Smooth muscle cell (in vitro differentiated cells): Measurements from ENCODE around the gene EPS8. TPM values are rescaled to one million over a fixed set of nuclear protein-coding genes. Genes with fewer than 3 reads are reported as not detected.

Experiments
- DNase-seq: peaks from one replicate; lab custom pipeline; 2025; ENCODE audit not compliant: unreplicated experiment; lab: John Stamatoyannopoulos, UW
- H2AFZ ChIP-seq: fragments of 200-600 bp; sonication (generic); 2 replicates; pipeline ENCODE4 v1.6.0; 2016; ENCODE audit warnings: antibody characterized with exemption, low read depth, mild to moderate bottlenecking
- H3F3A ChIP-seq: fragments of 200-600 bp; sonication (generic); 2 replicates; pipeline ENCODE4 v1.6.0; 2017; ENCODE audit warnings: antibody characterized with exemption, low read depth
- H3K27ac ChIP-seq: fragments of 200-600 bp; sonication (generic); 2 replicates; pipeline ENCODE4 v1.5.1; 2016; ENCODE audit warnings: low read depth, mild to moderate bottlenecking
- H3K27me3 ChIP-seq: fragments of 200-600 bp; sonication (generic); 2 replicates; pipeline ENCODE4 v1.6.1; 2016; ENCODE audit warnings: low read depth, mild to moderate bottlenecking
- H3K36me3 ChIP-seq: fragments of 200-600 bp; sonication (generic); 2 replicates; pipeline ENCODE4 v1.5.1; 2016; ENCODE audit warnings: low read depth
- H3K4me1 ChIP-seq: fragments of 200-600 bp; sonication (generic); 2 replicates; pipeline ENCODE4 v1.5.1; 2016; ENCODE audit warnings: low read depth
- H3K4me2 ChIP-seq: fragments of 200-600 bp; sonication (generic); 2 replicates; pipeline ENCODE4 v1.6.0; 2016; ENCODE audit warnings: mild to moderate bottlenecking
- H3K4me3 ChIP-seq: fragments of 200-600 bp; sonication (generic); 2 replicates; pipeline ENCODE4 v1.5.1; 2016; ENCODE audit warnings: mild to moderate bottlenecking
- H3K79me2 ChIP-seq: fragments of 200-600 bp; sonication (generic); 2 replicates; pipeline ENCODE4 v1.6.0; 2016; ENCODE audit warnings: low read depth, mild to moderate bottlenecking
- H3K9ac ChIP-seq: fragments of 200-600 bp; sonication (generic); 2 replicates; pipeline ENCODE4 v1.6.0; 2016; ENCODE audit warnings: low read depth
- H3K9me3 ChIP-seq: fragments of 200-600 bp; sonication (generic); replicated peaks from 2 replicates; pipeline ENCODE4 v1.5.1; 2016; ENCODE audit warnings: low read depth
- H4K20me1 ChIP-seq: fragments of 200-600 bp; sonication (generic); 2 replicates; pipeline ENCODE4 v1.6.0; 2016; ENCODE audit warnings: low read depth
- WGBS: methylation state at CpG from one replicate; pipeline ENCODE4 v1.1.7; 2016; ENCODE audit warnings: low lambda C conversion rate; 5-methylcytosine and 5-hydroxymethylcytosine counted together
- polyA plus RNA-seq: library from polyadenylated mRNA; unstranded; fragments of >200 nt; fragmentation: Nextera tagmentation; extraction: Ambion mirVana; gene quantifications from 2 replicates; pipeline ENCODE4 v1.2.1, GENCODE V29; 2016
- total RNA-seq: library from RNA; depleted of rRNA; stranded (reverse); fragments of >200 nt; gene quantifications from 2 replicates; pipeline ENCODE4 v1.2.3, GENCODE V29; 2014
- TF ChIP-seq, protein P1 (sequence below): fragments of 200-600 bp; sonication (generic); IDR thresholded peaks from 2 replicates; pipeline ENCODE4 v1.5.1; 2017; ENCODE audit warnings: borderline replicate concordance, mild to moderate bottlenecking, antibody characterized with exemption; ENCODE audit not compliant: insufficient read depth, poor library complexity, severe bottlenecking

EPS8 gene
- total and polyA plus RNA-seq, 2 experiments from 2014 or later = 27.5 to 68.3 TPM

DNA sequence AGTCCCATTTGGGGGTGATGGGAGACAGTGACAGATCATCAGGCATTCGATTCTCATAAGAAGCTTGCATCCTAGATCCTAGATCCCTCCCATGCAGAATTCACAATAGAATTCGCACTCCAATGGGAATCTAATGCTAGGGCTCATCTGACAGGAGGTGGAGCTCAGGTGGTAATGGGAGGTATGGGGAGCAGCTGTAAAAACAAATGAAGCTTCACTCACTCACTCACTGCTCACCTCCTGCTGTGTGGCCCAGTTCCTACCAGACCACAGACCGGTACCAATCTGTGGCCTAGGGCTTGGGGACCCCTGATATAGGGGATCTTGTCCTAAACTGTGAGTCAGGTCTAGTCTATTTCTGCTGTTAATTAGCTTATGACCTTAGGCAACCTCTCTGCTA is 40.1 kb upstream of the EPS8 start:
- no peaks in the 10 kb centered on the region for H3K36me3 ChIP-seq
- H3K27me3 ChIP-seq = no peaks in the 10 kb centered on the region
- H3K79me2 ChIP-seq = no peaks in the 10 kb centered on the region
- no peak overlapping the region for H2AFZ ChIP-seq
- no peak overlapping the region for H3K4me3 ChIP-seq
- no peak overlapping the region for H3K4me2 ChIP-seq
- no peak overlapping the region for H3K9ac ChIP-seq
- H3K27ac ChIP-seq = no peak overlapping the region
- TF ChIP-seq, protein P1, sequence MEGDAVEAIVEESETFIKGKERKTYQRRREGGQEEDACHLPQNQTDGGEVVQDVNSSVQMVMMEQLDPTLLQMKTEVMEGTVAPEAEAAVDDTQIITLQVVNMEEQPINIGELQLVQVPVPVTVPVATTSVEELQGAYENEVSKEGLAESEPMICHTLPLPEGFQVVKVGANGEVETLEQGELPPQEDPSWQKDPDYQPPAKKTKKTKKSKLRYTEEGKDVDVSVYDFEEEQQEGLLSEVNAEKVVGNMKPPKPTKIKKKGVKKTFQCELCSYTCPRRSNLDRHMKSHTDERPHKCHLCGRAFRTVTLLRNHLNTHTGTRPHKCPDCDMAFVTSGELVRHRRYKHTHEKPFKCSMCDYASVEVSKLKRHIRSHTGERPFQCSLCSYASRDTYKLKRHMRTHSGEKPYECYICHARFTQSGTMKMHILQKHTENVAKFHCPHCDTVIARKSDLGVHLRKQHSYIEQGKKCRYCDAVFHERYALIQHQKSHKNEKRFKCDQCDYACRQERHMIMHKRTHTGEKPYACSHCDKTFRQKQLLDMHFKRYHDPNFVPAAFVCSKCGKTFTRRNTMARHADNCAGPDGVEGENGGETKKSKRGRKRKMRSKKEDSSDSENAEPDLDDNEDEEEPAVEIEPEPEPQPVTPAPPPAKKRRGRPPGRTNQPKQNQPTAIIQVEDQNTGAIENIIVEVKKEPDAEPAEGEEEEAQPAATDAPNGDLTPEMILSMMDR = no peak
- WGBS = 96% methylated on average over 3 of the region's 3 CpGs
- H4K20me1 ChIP-seq = no peaks in the 10 kb centered on the region
- H3F3A ChIP-seq = no peaks in the 10 kb centered on the region
- no peaks in the 10 kb centered on the region for H3K4me1 ChIP-seq
- no peak for DNase-seq
- no peaks in the 10 kb centered on the region for H3K9me3 ChIP-seq

GRCh38 chr12:15827136-15827535 is 37.9 kb upstream of the EPS8 start:
- H3K27me3 ChIP-seq = no peaks in the 10 kb centered on the region
- no peak overlapping the region for H3K4me2 ChIP-seq

GRCh38 chr12:15824516-15824915 is 35.3 kb upstream of the EPS8 start:
- no peaks in the 10 kb centered on the region for H3K4me1 ChIP-seq
- no peaks in the 10 kb centered on the region for H3K36me3 ChIP-seq
- H3K27ac ChIP-seq = no peak overlapping the region
- H3K4me2 ChIP-seq = no peak overlapping the region
- no peaks in the 10 kb centered on the region for H3F3A ChIP-seq
- no peaks in the 10 kb centered on the region for H3K79me2 ChIP-seq
- H3K4me3 ChIP-seq = no peak overlapping the region
- DNase-seq = no peak
- H4K20me1 ChIP-seq = no peaks in the 10 kb centered on the region
- no peak overlapping the region for H2AFZ ChIP-seq
- no peaks in the 10 kb centered on the region for H3K27me3 ChIP-seq
- no peak overlapping the region for H3K9ac ChIP-seq
- H3K9me3 ChIP-seq = no peaks in the 10 kb centered on the region
- TF ChIP-seq, protein P1 = no peak
- WGBS = 88% methylated on average over 3 of the region's 3 CpGs

More at GRCh38 chr12:15827136-15827535, 37.9 kb upstream of the EPS8 start:
- DNase-seq = no peak
- 84% methylated on average over 1 of the region's 1 CpG for WGBS
- TF ChIP-seq, protein P1 = no peak
- H3K36me3 ChIP-seq = no peaks in the 10 kb centered on the region
- no peaks in the 10 kb centered on the region for H3K79me2 ChIP-seq
- no peak overlapping the region for H2AFZ ChIP-seq
- no peaks in the 10 kb centered on the region for H3K4me1 ChIP-seq
- no peak overlapping the region for H3K9ac ChIP-seq
- H3K27ac ChIP-seq = no peak overlapping the region
- no peak overlapping the region for H3K4me3 ChIP-seq
- no peaks in the 10 kb centered on the region for H4K20me1 ChIP-seq
- H3K9me3 ChIP-seq = no peaks in the 10 kb centered on the region
- no peaks in the 10 kb centered on the region for H3F3A ChIP-seq

DNA sequence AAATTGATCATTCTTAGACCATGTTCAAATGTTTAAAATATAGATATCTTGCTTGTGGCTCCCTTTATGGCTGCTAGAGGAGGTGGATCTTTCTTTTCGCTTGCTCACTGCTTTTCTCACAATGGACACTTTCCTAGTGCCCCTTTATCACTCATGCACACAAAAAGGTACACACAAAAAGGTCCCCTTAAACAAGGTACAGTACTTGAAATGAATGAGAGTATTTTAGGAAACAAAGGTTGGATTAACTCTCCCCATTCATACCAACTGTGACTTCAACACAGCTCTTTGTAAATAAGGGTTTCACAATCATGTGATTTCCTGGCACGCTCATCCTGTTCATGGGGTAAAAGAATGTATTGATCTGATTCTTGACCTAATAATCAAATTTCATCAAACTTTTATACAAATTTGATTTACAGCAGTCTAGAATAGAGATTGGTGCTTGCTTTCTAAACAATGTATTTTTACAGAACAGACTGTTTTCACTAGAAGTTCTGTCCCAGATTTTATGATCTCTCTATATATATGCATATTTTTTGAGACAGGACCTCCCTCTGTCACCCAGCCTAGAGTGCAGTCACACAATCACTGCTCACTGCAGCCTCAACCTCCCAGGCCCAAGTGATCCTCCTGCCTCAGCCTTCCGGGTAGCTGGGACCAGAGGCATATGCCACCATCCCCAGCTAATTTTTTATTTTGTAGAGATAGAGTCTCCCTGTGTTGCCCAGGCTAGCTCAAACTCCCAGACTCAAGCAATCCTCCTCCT is 34.4 kb upstream of the EPS8 start:
- Histone ChIP-seq H3K9me3 (no peaks in the 10 kb centered on the region), H2AFZ (no peak overlapping the region), H3F3A (no peaks in the 10 kb centered on the region), H4K20me1 (no peaks in the 10 kb centered on the region), H3K4me3 (no peak overlapping the region), H3K36me3 (no peaks in the 10 kb centered on the region), H3K79me2 (no peaks in the 10 kb centered on the region), H3K27ac (no peak overlapping the region), H3K4me2 (no peak overlapping the region), H3K27me3 (no peaks in the 10 kb centered on the region), H3K9ac (no peak overlapping the region), H3K4me1 (no peaks in the 10 kb centered on the region)
- WGBS = 95% methylated on average over 3 of the region's 3 CpGs
- TF ChIP-seq, protein P1 = no peak
- no peak for DNase-seq
